ENCODE data around the gene PLCB1.
"Not testable (repeated sequence)": the region's sequence is repeated elsewhere in the genome, so short reads cannot be mapped to it uniquely, and the experiment has no call there.

DNA sequence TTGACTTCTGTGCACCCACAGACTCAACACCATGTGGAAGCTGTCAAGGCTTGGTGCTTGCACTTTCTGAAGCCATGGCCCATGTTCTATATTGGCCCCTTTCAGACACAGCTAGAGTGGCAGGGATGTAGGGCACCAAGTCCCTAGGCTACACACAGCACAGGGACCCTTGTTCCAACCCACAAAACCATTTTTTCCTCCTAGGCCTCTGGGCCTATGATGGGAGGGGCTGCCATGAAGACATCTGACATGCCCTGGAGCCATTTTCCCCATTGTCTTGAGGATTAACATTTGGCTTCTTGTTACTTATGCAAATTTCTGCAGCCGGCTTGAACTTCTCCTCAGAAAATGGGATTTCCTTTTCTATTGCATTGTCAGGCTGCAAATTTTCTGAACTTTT, 27.2 kb downstream of the PLCB1 start:
- TF ChIP-seq, protein P1, sequence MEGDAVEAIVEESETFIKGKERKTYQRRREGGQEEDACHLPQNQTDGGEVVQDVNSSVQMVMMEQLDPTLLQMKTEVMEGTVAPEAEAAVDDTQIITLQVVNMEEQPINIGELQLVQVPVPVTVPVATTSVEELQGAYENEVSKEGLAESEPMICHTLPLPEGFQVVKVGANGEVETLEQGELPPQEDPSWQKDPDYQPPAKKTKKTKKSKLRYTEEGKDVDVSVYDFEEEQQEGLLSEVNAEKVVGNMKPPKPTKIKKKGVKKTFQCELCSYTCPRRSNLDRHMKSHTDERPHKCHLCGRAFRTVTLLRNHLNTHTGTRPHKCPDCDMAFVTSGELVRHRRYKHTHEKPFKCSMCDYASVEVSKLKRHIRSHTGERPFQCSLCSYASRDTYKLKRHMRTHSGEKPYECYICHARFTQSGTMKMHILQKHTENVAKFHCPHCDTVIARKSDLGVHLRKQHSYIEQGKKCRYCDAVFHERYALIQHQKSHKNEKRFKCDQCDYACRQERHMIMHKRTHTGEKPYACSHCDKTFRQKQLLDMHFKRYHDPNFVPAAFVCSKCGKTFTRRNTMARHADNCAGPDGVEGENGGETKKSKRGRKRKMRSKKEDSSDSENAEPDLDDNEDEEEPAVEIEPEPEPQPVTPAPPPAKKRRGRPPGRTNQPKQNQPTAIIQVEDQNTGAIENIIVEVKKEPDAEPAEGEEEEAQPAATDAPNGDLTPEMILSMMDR (IDR thresholded peaks at IDR 0.05) = not testable (repeated sequence)
- not testable (repeated sequence) for TF ChIP-seq POLR2AphosphoS5 (IDR thresholded peaks at IDR 0.05); POLR2A (IDR thresholded peaks at IDR 0.05; ENCODE audit: low read depth)

Data from esophagus muscularis mucosa (tissue), 3 donors.